Caco-2 (cell line): ENCODE results near the gene TNS3. TPM values are rescaled to one million over a fixed set of nuclear protein-coding genes. Genes with fewer than 3 reads are reported as not detected.
"Not testable (repeated sequence)": the region's sequence is repeated elsewhere in the genome, so short reads cannot be mapped to it uniquely, and the experiment has no call there.

Source experiments
- BruUV-seq: library from RNA; stranded (reverse); fragments of 400-500 nt; replicated peaks from 2 replicates; lab custom pipeline; 2021; lab: Mats Ljungman, UMichigan
- CTCF ChIA-PET: fragments of 300-600 bp; sonication (Branson Sonifier 250); formaldehyde crosslinking; loops from one replicate; lab custom pipeline; 2022; ENCODE audit warnings: antibody characterized with exemption; lab: Charles Lee
- POLR2A ChIA-PET: fragments of 300-600 bp; sonication (Branson Sonifier 250); formaldehyde crosslinking; loops from one replicate; lab custom pipeline; 2022; ENCODE audit warnings: antibody characterized with exemption; lab: Charles Lee
- DNase-seq, 2 experiments: peaks; one replicate each; pipeline versions ENCODE4 v3.0.0 to v3.0.0-alpha.2; 2020 to 2022
- H3K27me3 ChIP-seq: replicated peaks from 2 replicates; pipeline ENCODE4 v1.6.0; 2011; ENCODE audit warnings: low read length; ENCODE audit not compliant: control insufficient read depth, insufficient read depth
- H3K36me3 ChIP-seq: 2 replicates; pipeline ENCODE4 v1.5.1; 2011; ENCODE audit warnings: low read length; ENCODE audit not compliant: control insufficient read depth, insufficient read depth
- H3K4me1 ChIP-seq: fragments of 250-450 bp; sonication (Bioruptor Pico); 2 replicates; pipeline ENCODE4 v1.5.1; 2020; ENCODE audit warnings: mild to moderate bottlenecking
- H3K4me3 ChIP-seq: 2 replicates; pipeline ENCODE4 v1.5.1; 2011; ENCODE audit warnings: low read depth, mild to moderate bottlenecking, control low read depth, low read length
- H3K9me3 ChIP-seq: fragments of 250-450 bp; sonication (Bioruptor Pico); 2 replicates; pipeline ENCODE4 v1.5.1; 2020; ENCODE audit warnings: mild to moderate bottlenecking, moderate library complexity
- H3K27ac Mint-ChIP-seq: one replicate; pipeline ENCODE4 v1.8.0; 2022; ENCODE audit warnings: mixed read lengths; ENCODE audit not compliant: unreplicated experiment
- H3K27me3 Mint-ChIP-seq: one replicate; pipeline ENCODE4 v1.8.0; 2022; ENCODE audit warnings: mixed read lengths; ENCODE audit not compliant: insufficient read depth, unreplicated experiment
- H3K36me3 Mint-ChIP-seq: one replicate; pipeline ENCODE4 v1.8.0; 2022; ENCODE audit warnings: mild to moderate bottlenecking, mixed read lengths; ENCODE audit not compliant: insufficient read depth, unreplicated experiment
- H3K4me1 Mint-ChIP-seq: one replicate; pipeline ENCODE4 v1.8.0; 2022; ENCODE audit warnings: low read depth, mixed read lengths; ENCODE audit not compliant: unreplicated experiment
- H3K4me3 Mint-ChIP-seq: one replicate; pipeline ENCODE4 v1.8.0; 2022; ENCODE audit warnings: mild to moderate bottlenecking, moderate library complexity, mixed read lengths; ENCODE audit not compliant: unreplicated experiment
- H3K9me3 Mint-ChIP-seq: one replicate; pipeline ENCODE4 v1.8.0; 2022; ENCODE audit warnings: mixed read lengths; ENCODE audit not compliant: unreplicated experiment
- intact Hi-C: fragments of 100-400 bp; cut with micrococcal nuclease; formaldehyde crosslinking; loops from one replicate; pipeline ENCODE4 v1.10.0; 2022; ENCODE audit not compliant: unreplicated experiment
- total RNA-seq: library from RNA; stranded (reverse); gene quantifications from 2 replicates; pipeline ENCODE4 v1.2.3, GENCODE V29; 2022
- TF ChIP-seq, protein P1 (sequence below), 2 experiments: fragments of 200-600 bp in 1 of 2; IDR thresholded peaks; 1 replicate in 1 of 2; 2 replicates in 1 of 2; pipeline versions ENCODE4 v1.5.1 to v1.8.0; 2011 to 2022; ENCODE audit warnings: antibody characterized with exemption in 1 of 2, control low read depth in 1 of 2, inconsistent platforms in 1 of 2, low read depth in 1 of 2, low read length in 1 of 2, mild to moderate bottlenecking in 1 of 2, moderate library complexity in 1 of 2; ENCODE audit not compliant: insufficient read depth in 1 of 2, severe bottlenecking in 1 of 2, unreplicated experiment in 1 of 2

The TNS3 gene
- total RNA-seq, 1 experiment from 2014 or later: 263 TPM

DNA sequence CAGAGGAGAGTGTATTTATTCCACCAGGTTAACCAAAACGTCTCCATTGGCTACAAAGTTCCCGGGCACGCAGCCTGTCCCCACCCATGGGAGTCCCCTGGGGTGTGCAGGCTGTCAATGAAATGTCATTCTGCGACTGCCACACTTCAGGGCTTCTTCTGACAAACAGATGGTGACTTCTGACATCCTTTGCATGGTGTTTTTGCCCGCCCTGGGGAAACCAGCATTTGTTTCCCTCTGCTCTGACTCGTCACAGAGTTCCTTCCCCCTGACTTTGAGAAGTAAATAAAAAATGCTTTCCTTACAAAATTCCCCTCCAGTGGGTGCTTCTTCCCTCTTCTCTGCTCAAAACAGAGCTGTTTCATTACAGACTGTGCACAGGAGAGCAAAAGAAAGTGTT lies 38.2 kb downstream of the TNS3 start:
- Mint-ChIP-seq H3K36me3 (peaks cover 94% of the 10 kb centered on the region), H3K4me1 (peaks cover 68% of the 10 kb centered on the region), H3K4me3 (no peak overlapping the region), H3K27me3 (no peaks in the 10 kb centered on the region), H3K9me3 (no peaks in the 10 kb centered on the region), H3K27ac (no peak overlapping the region)
- Histone ChIP-seq H3K4me1 (peaks cover 82% of the 10 kb centered on the region), H3K4me3 (no peak overlapping the region), H3K36me3 (peaks cover 3% of the 10 kb centered on the region; the same call in 1 of the 2 replicates), H3K27me3 (no peaks in the 10 kb centered on the region), H3K9me3 (no peaks in the 10 kb centered on the region)
- TF ChIP-seq, protein P1, sequence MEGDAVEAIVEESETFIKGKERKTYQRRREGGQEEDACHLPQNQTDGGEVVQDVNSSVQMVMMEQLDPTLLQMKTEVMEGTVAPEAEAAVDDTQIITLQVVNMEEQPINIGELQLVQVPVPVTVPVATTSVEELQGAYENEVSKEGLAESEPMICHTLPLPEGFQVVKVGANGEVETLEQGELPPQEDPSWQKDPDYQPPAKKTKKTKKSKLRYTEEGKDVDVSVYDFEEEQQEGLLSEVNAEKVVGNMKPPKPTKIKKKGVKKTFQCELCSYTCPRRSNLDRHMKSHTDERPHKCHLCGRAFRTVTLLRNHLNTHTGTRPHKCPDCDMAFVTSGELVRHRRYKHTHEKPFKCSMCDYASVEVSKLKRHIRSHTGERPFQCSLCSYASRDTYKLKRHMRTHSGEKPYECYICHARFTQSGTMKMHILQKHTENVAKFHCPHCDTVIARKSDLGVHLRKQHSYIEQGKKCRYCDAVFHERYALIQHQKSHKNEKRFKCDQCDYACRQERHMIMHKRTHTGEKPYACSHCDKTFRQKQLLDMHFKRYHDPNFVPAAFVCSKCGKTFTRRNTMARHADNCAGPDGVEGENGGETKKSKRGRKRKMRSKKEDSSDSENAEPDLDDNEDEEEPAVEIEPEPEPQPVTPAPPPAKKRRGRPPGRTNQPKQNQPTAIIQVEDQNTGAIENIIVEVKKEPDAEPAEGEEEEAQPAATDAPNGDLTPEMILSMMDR (IDR thresholded peaks at IDR 0.05; ENCODE audit: insufficient read depth in 1 of 2, low read depth in 1 of 2, low read length in 1 of 2, severe bottlenecking in 1 of 2, unreplicated experiment in 1 of 2): no peak
- no peak for DNase-seq
- POLR2A ChIA-PET: no interaction called here
- CTCF ChIA-PET: no interaction called here
- intact Hi-C loops: no loop called here
- BruUV-seq: no TSS peak

DNA sequence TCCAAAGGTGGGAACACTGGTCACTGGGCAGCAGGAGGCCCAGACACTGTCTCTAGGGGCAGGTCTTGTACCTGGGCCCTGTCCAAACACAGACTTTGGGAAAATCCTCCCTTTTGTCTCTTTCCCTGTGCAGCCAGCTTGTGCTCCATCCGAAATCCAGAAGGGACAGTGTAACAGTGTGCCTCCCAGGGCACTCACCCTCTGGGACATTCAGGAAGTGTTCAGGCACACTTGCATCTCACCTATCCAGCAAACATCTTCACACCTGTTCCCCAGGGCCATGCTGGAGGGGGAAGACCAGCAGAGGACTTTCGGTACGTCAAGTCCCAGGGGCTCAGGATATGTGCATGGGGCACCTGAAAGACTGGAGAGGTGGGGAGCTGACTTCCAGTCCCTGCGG lies 38.9 kb downstream of the TNS3 start:
- POLR2A ChIA-PET: no interaction called here

GRCh38 chr7:47542051-47542450 lies 39.9 kb downstream of the TNS3 start:
- BruUV-seq: no TSS peak
- H3K27ac Mint-ChIP-seq: peak overlapping the region; percentile 56
- H3K27me3 Mint-ChIP-seq: no peaks in the 10 kb centered on the region
- peaks cover 79% of the 10 kb centered on the region for H3K4me1 ChIP-seq
- no peak overlapping the region for H3K4me3 Mint-ChIP-seq
- no peaks in the 10 kb centered on the region for H3K9me3 Mint-ChIP-seq
- peaks cover 2% of the 10 kb centered on the region; the same call in 1 of the 2 replicates for H3K36me3 ChIP-seq
- no peaks in the 10 kb centered on the region for H3K27me3 ChIP-seq
- POLR2A ChIA-PET: no interaction called here
- no peak for DNase-seq
- peaks cover 62% of the 10 kb centered on the region for H3K4me1 Mint-ChIP-seq
- H3K36me3 Mint-ChIP-seq: peaks cover 92% of the 10 kb centered on the region
- CTCF ChIA-PET: no interaction called here
- TF ChIP-seq, protein P1 (IDR thresholded peaks at IDR 0.05; ENCODE audit: insufficient read depth in 1 of 2, low read depth in 1 of 2, low read length in 1 of 2, severe bottlenecking in 1 of 2, unreplicated experiment in 1 of 2): no peak
- H3K9me3 ChIP-seq: no peaks in the 10 kb centered on the region
- H3K4me3 ChIP-seq: no peak overlapping the region
- intact Hi-C loops: no loop called here

More for the DNA sequence above, 38.9 kb downstream of the TNS3 start:
- Mint-ChIP-seq H3K9me3 (no peaks in the 10 kb centered on the region), H3K36me3 (peaks cover 94% of the 10 kb centered on the region), H3K4me1 (peaks cover 68% of the 10 kb centered on the region), H3K27ac (peak overlapping the region; percentile 52), H3K27me3 (no peaks in the 10 kb centered on the region), H3K4me3 (no peak overlapping the region)
- DNase-seq: no peak
- intact Hi-C loops: no loop called here
- TF ChIP-seq, protein P1 (IDR thresholded peaks at IDR 0.05; ENCODE audit: insufficient read depth in 1 of 2, low read depth in 1 of 2, low read length in 1 of 2, severe bottlenecking in 1 of 2, unreplicated experiment in 1 of 2): no peak
- Histone ChIP-seq H3K27me3 (no peaks in the 10 kb centered on the region), H3K4me3 (no peak overlapping the region), H3K36me3 (peaks cover 2% of the 10 kb centered on the region; the same call in 1 of the 2 replicates), H3K4me1 (peaks cover 82% of the 10 kb centered on the region), H3K9me3 (no peaks in the 10 kb centered on the region)
- CTCF ChIA-PET: no interaction called here
- no TSS peak for BruUV-seq

GRCh38 chr7:47541485-47541884 lies 40.4 kb downstream of the TNS3 start:
- DNase-seq, H3K27me3 Mint-ChIP-seq, H3K27me3 ChIP-seq, CTCF ChIA-PET, H3K36me3 ChIP-seq, H3K9me3 ChIP-seq, H3K4me3 ChIP-seq, POLR2A ChIA-PET, intact Hi-C loops, H3K9me3 Mint-ChIP-seq, BruUV-seq, H3K4me3 Mint-ChIP-seq: not testable (repeated sequence)
- H3K4me1 ChIP-seq: peaks cover 75% of the 10 kb centered on the region
- Mint-ChIP-seq H3K27ac (peak overlapping the region; percentile 56), H3K4me1 (peaks cover 56% of the 10 kb centered on the region), H3K36me3 (peaks cover 86% of the 10 kb centered on the region)
